Tibial nerve (tissue), 4 donors: ENCODE results near the gene ADGRG4. TPM values are rescaled to one million over a fixed set of nuclear protein-coding genes. Genes with fewer than 3 reads are reported as not detected.

Source experiments
- DNase-seq, 2 donors: peaks; one replicate each; pipeline ENCODE4 v3.0.0-alpha.2; 2019; ENCODE audit warnings: low spot score in 2 of 2
- H3K27ac ChIP-seq, 4 donors: fragments of 200-600 bp; sonication (generic) in 3 of 4; one replicate each; pipeline ENCODE4 v1.5.1; 2017 to 2019; ENCODE audit warnings: mild to moderate bottlenecking in 1 of 4
- H3K27me3 ChIP-seq, 2 donors: fragments of 200-600 bp; sonication (generic) in 1 of 2; one replicate each; pipeline versions ENCODE4 v1.5.1 to v1.6.0; 2017 to 2019
- H3K36me3 ChIP-seq, 3 donors: fragments of 200-600 bp; sonication (generic); one replicate each; pipeline ENCODE4 v1.5.1; 2018 to 2019
- H3K4me1 ChIP-seq, 4 donors: fragments of 200-600 bp; sonication (generic) in 3 of 4; one replicate each; pipeline ENCODE4 v1.5.1; 2017 to 2019
- H3K4me3 ChIP-seq, 4 donors: fragments of 200-600 bp; sonication (generic) in 3 of 4; one replicate each; pipeline ENCODE4 v1.5.1; 2017 to 2019; ENCODE audit warnings: mild to moderate bottlenecking in 1 of 4, moderate library complexity in 1 of 4
- H3K9me3 ChIP-seq, 4 donors: fragments of 200-600 bp; sonication (generic) in 3 of 4; one replicate each; pipeline ENCODE4 v1.5.1; 2017 to 2019
- CTCF ChIP-seq, 5 experiments: fragments of 200-600 bp in 3 of 5; fragments of 450-650 bp in 2 of 5; sonication (generic) in 3 of 5; IDR thresholded peaks; one replicate each; pipeline ENCODE4 v1.5.1; 2016 to 2019; ENCODE audit warnings: antibody characterized with exemption in 5 of 5, mild to moderate bottlenecking in 3 of 5, moderate library complexity in 2 of 5
- EP300 ChIP-seq, 2 donors: sonication (generic); formaldehyde crosslinking; IDR thresholded peaks; one replicate each; pipeline ENCODE4 v1.6.1; 2017; ENCODE audit warnings: antibody characterized with exemption in 2 of 2, mild to moderate bottlenecking in 1 of 2
- POLR2A ChIP-seq, 2 donors: fragments of 450-650 bp; IDR thresholded peaks; one replicate each; pipeline ENCODE4 v1.6.1; 2017; ENCODE audit warnings: antibody characterized with exemption in 2 of 2, mild to moderate bottlenecking in 2 of 2, moderate library complexity in 2 of 2
- WGBS, 2 donors: methylation state at CpG; one replicate each; pipeline ENCODE4 v1.1.5; 2018; 5-methylcytosine and 5-hydroxymethylcytosine counted together
- total RNA-seq, 4 donors: library from RNA; depleted of rRNA; stranded (reverse); fragments of >200 nt; gene quantifications; one replicate each; pipeline ENCODE4 v1.1.0, GENCODE V29; 2016

ADGRG4 gene
- total RNA-seq, 4 donors from 2014 or later = 0.20 TPM; not detected in 3

GRCh38 chrX:136310411-136310810 is 9.6 kb downstream of the ADGRG4 start:
- Histone ChIP-seq H3K9me3 (no peaks in the 10 kb centered on the region), H3K36me3 (no peaks in the 10 kb centered on the region), H3K4me3 (no peak overlapping the region), H3K27me3 (peaks cover 0 to 3% of the 10 kb centered on the region in 2 donors), H3K4me1 (no peaks in the 10 kb centered on the region), H3K27ac (no peak overlapping the region)
- WGBS, 2 donors = 65 to 69% methylated on average over 2 of the region's 2 CpGs
- no peak for DNase-seq
- TF ChIP-seq CTCF (IDR thresholded peaks at IDR 0.05) (no peak), POLR2A (IDR thresholded peaks at IDR 0.05) (no peak), EP300 (IDR thresholded peaks at IDR 0.05) (no peak)

- DNase-seq = no peak
- no peaks in the 10 kb centered on the region for H3K9me3 ChIP-seq
- no peaks in the 10 kb centered on the region for H3K4me1 ChIP-seq
- 86 to 88% methylated on average over 2 of the region's 2 CpGs for WGBS, 2 donors
- H3K27me3 ChIP-seq = no peaks in the 10 kb centered on the region
- no peak overlapping the region for H3K4me3 ChIP-seq
- TF ChIP-seq CTCF (IDR thresholded peaks at IDR 0.05) = no peak
- no peak for TF ChIP-seq EP300 (IDR thresholded peaks at IDR 0.05)
- no peak for TF ChIP-seq POLR2A (IDR thresholded peaks at IDR 0.05)
- H3K27ac ChIP-seq = no peak overlapping the region
- H3K36me3 ChIP-seq = no peaks in the 10 kb centered on the region
Measured at GRCh38 chrX:136318156-136318555, 17.4 kb downstream of the ADGRG4 start.

- Histone ChIP-seq H3K9me3 (no peaks in the 10 kb centered on the region), H3K27me3 (no peaks in the 10 kb centered on the region), H3K4me1 (no peaks in the 10 kb centered on the region), H3K36me3 (no peaks in the 10 kb centered on the region), H3K4me3 (no peak overlapping the region), H3K27ac (no peak overlapping the region)
- DNase-seq = no peak
- 76 to 88% methylated on average over 8 of the region's 8 CpGs for WGBS, 2 donors
- TF ChIP-seq EP300 (IDR thresholded peaks at IDR 0.05) (no peak), POLR2A (IDR thresholded peaks at IDR 0.05) (no peak), CTCF (IDR thresholded peaks at IDR 0.05) (no peak)
Measured at GRCh38 chrX:136318895-136319597, 18.3 kb downstream of the ADGRG4 start.

- no peak for DNase-seq
- Histone ChIP-seq H3K4me1 (no peaks in the 10 kb centered on the region), H3K9me3 (no peaks in the 10 kb centered on the region), H3K27me3 (no peaks in the 10 kb centered on the region), H3K4me3 (no peak overlapping the region), H3K36me3 (no peaks in the 10 kb centered on the region), H3K27ac (no peak overlapping the region)
- no peak for TF ChIP-seq EP300 (IDR thresholded peaks at IDR 0.05)
- TF ChIP-seq POLR2A (IDR thresholded peaks at IDR 0.05) = no peak
- TF ChIP-seq CTCF (IDR thresholded peaks at IDR 0.05) = no peak
Measured at GRCh38 chrX:136319600-136319999, 18.8 kb downstream of the ADGRG4 start.

- Histone ChIP-seq H3K4me3 (no peak overlapping the region), H3K9me3 (no peaks in the 10 kb centered on the region), H3K27me3 (no peaks in the 10 kb centered on the region), H3K36me3 (no peaks in the 10 kb centered on the region), H3K4me1 (no peaks in the 10 kb centered on the region), H3K27ac (no peak overlapping the region)
- DNase-seq = no peak
- no peak for TF ChIP-seq EP300 (IDR thresholded peaks at IDR 0.05)
- TF ChIP-seq CTCF (IDR thresholded peaks at IDR 0.05) = no peak
- TF ChIP-seq POLR2A (IDR thresholded peaks at IDR 0.05) = no peak
- 67% methylated on average over 3 of the region's 3 CpGs for WGBS, 2 donors
Measured at GRCh38 chrX:136321532-136321931, 20.8 kb downstream of the ADGRG4 start.
